Tibial nerve (tissue), 3 donors: ENCODE data around the gene NUDT21.

ENCODE experiments used
- POLR2A ChIP-seq, 2 donors: fragments of 450-650 bp; IDR thresholded peaks; one replicate each; pipeline ENCODE4 v1.6.1; 2017; ENCODE audit warnings: antibody characterized with exemption in 2 of 2, mild to moderate bottlenecking in 2 of 2, moderate library complexity in 2 of 2
- TF ChIP-seq, protein P1 (sequence below), 5 experiments: fragments of 200-600 bp in 3 of 5; fragments of 450-650 bp in 2 of 5; sonication (generic) in 3 of 5; IDR thresholded peaks; one replicate each; pipeline ENCODE4 v1.5.1; 2016 to 2019; ENCODE audit warnings: antibody characterized with exemption in 5 of 5, mild to moderate bottlenecking in 3 of 5, moderate library complexity in 2 of 5

DNA sequence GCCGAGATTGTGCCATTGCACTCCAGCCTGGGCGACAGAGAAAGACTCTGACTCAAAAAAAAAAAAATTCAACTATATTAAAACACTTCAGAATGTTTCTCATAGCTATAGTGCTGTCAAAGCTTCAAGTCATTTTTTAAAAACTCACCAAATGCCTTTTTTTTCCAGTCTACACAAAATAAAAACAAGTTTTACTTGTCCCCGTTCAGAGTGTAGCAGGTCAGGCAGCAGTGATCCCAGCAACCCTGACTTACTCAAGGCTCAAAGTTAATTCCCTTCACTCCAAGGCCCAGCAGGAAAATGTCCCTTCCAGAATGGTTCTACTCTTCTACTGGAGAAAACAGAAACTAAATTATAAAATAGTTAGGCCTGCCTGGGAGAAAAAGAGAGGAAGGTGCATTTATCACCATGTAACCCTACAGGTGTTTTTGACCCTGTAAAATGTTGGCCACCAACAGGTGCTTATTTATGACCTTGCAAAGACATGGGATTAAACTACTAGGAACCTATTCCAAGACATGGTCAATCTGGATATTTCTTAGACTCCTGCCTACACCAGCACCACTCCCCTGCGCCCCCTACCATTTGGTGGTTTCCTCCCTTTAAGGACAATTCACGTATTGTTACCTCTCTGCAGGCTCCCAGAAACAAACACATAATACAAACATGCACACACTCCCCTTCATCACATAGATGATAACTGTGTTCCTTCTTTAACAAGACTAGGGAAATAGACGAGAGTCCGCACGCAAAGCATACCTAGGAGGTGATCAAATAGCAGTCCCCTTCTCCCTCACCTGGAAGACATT is 31.2 kb downstream of the NUDT21 start:
- TF ChIP-seq, protein P1, sequence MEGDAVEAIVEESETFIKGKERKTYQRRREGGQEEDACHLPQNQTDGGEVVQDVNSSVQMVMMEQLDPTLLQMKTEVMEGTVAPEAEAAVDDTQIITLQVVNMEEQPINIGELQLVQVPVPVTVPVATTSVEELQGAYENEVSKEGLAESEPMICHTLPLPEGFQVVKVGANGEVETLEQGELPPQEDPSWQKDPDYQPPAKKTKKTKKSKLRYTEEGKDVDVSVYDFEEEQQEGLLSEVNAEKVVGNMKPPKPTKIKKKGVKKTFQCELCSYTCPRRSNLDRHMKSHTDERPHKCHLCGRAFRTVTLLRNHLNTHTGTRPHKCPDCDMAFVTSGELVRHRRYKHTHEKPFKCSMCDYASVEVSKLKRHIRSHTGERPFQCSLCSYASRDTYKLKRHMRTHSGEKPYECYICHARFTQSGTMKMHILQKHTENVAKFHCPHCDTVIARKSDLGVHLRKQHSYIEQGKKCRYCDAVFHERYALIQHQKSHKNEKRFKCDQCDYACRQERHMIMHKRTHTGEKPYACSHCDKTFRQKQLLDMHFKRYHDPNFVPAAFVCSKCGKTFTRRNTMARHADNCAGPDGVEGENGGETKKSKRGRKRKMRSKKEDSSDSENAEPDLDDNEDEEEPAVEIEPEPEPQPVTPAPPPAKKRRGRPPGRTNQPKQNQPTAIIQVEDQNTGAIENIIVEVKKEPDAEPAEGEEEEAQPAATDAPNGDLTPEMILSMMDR (IDR thresholded peaks at IDR 0.05): no peak
- no peak for TF ChIP-seq POLR2A (IDR thresholded peaks at IDR 0.05)
